ENCODE measurements around the gene CLDN25.

Gene CLDN25

GRCh38 chr11:113818426-113818825 lies 38.8 kb downstream of the CLDN25 start:
- TF ChIP-seq REST (IDR thresholded peaks at IDR 0.05; ENCODE audit: insufficient read depth in 1 of 2, low read depth in 2 of 2, low read length in 2 of 2) (no peak), FOXP2 (optimal IDR thresholded peaks at IDR 0.05; ENCODE audit: borderline replicate concordance, extremely low read depth, extremely low read length, insufficient read depth) (no peak), SIN3A (IDR thresholded peaks at IDR 0.05; ENCODE audit: borderline replicate concordance, insufficient read depth, low read length) (no peak), POLR2AphosphoS5 (IDR thresholded peaks at IDR 0.05; ENCODE audit: low read depth, low read length) (no peak), TAF1 (IDR thresholded peaks at IDR 0.05; ENCODE audit: borderline replicate concordance, insufficient read depth, low read length) (no peak)

- TF ChIP-seq SIN3A (IDR thresholded peaks at IDR 0.05; ENCODE audit: borderline replicate concordance, insufficient read depth, low read length) (no peak), REST (IDR thresholded peaks at IDR 0.05; ENCODE audit: insufficient read depth in 1 of 2, low read depth in 2 of 2, low read length in 2 of 2) (no peak), FOXP2 (optimal IDR thresholded peaks at IDR 0.05; ENCODE audit: borderline replicate concordance, extremely low read depth, extremely low read length, insufficient read depth) (no peak), TAF1 (IDR thresholded peaks at IDR 0.05; ENCODE audit: borderline replicate concordance, insufficient read depth, low read length) (no peak), POLR2AphosphoS5 (IDR thresholded peaks at IDR 0.05; ENCODE audit: low read depth, low read length) (no peak)
Measured at GRCh38 chr11:113827477-113827876, 47.9 kb downstream of the CLDN25 start.

- TF ChIP-seq FOXP2 (optimal IDR thresholded peaks at IDR 0.05; ENCODE audit: borderline replicate concordance, extremely low read depth, extremely low read length, insufficient read depth) = no peak
- TF ChIP-seq SIN3A (IDR thresholded peaks at IDR 0.05; ENCODE audit: borderline replicate concordance, insufficient read depth, low read length) = no peak
- no peak for TF ChIP-seq REST (IDR thresholded peaks at IDR 0.05; ENCODE audit: insufficient read depth in 1 of 2, low read depth in 2 of 2, low read length in 2 of 2)
- TF ChIP-seq POLR2AphosphoS5 (IDR thresholded peaks at IDR 0.05; ENCODE audit: low read depth, low read length) = no peak
- no peak for TF ChIP-seq TAF1 (IDR thresholded peaks at IDR 0.05; ENCODE audit: borderline replicate concordance, insufficient read depth, low read length)
Measured at GRCh38 chr11:113828191-113828590, 48.6 kb downstream of the CLDN25 start.

GRCh38 chr11:113829751-113830150 lies 50.2 kb downstream of the CLDN25 start:
- TF ChIP-seq REST (IDR thresholded peaks at IDR 0.05; ENCODE audit: insufficient read depth in 1 of 2, low read depth in 2 of 2, low read length in 2 of 2) = no peak
- no peak for TF ChIP-seq POLR2AphosphoS5 (IDR thresholded peaks at IDR 0.05; ENCODE audit: low read depth, low read length)
- no peak for TF ChIP-seq FOXP2 (optimal IDR thresholded peaks at IDR 0.05; ENCODE audit: borderline replicate concordance, extremely low read depth, extremely low read length, insufficient read depth)
- no peak for TF ChIP-seq TAF1 (IDR thresholded peaks at IDR 0.05; ENCODE audit: borderline replicate concordance, insufficient read depth, low read length)
- TF ChIP-seq SIN3A (IDR thresholded peaks at IDR 0.05; ENCODE audit: borderline replicate concordance, insufficient read depth, low read length) = no peak

All from PFSK-1 (cell line).